Endothelial cell of umbilical vein (primary cell): ENCODE measurements around the gene ANXA4.

ENCODE experiments used
- EZH2 ChIP-seq: IDR thresholded peaks from 2 replicates; pipeline ENCODE4 v1.6.1; 2012; ENCODE audit warnings: borderline replicate concordance, low read depth, mild to moderate bottlenecking, moderate library complexity, low read length, inconsistent platforms; ENCODE audit not compliant: severe bottlenecking
- GATA2 ChIP-seq: IDR thresholded peaks from 2 replicates; pipeline ENCODE4 v1.7.0; 2011; ENCODE audit warnings: low read depth, mild to moderate bottlenecking, moderate library complexity, mixed read lengths, low read length; ENCODE audit not compliant: insufficient read length, insufficient read depth
- POLR2AphosphoS5 ChIP-seq: IDR thresholded peaks from 2 replicates; pipeline ENCODE4 v1.6.1; 2012; ENCODE audit warnings: low read depth, mild to moderate bottlenecking, control low read depth, low read length, moderate library complexity; ENCODE audit not compliant: insufficient read depth
- TF ChIP-seq, protein P1 (sequence below), 2 donors: IDR thresholded peaks; 1 replicate in 1 of 2; 2 replicates in 1 of 2; pipeline ENCODE4 v1.5.1; 2011; ENCODE audit warnings: low read length in 2 of 2, mild to moderate bottlenecking in 2 of 2, moderate library complexity in 2 of 2, control low read depth in 1 of 2, inconsistent platforms in 1 of 2, low read depth in 1 of 2; ENCODE audit not compliant: insufficient read depth in 1 of 2; ENCODE audit errors: extremely low read depth in 1 of 2

DNA sequence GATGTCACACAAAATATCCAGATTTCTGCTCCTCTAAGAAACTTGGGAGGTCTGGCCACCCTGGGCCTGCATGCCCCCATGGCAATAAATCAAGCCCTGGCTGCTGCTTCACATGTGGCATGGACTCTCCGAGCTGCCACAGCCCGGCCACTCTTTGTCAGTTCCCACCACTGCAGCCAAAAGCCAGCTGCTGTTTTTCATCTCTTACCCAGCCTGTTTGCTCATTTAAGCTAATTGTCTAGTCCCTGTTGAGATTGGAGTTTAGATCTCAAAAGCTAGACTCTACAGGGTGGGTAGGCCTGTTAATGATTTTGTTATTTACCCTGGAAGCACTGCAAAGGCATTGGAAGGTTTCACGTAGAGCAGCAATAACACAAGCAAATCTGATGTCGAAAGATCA, 20.9 kb upstream of the ANXA4 start:
- TF ChIP-seq, protein P1, sequence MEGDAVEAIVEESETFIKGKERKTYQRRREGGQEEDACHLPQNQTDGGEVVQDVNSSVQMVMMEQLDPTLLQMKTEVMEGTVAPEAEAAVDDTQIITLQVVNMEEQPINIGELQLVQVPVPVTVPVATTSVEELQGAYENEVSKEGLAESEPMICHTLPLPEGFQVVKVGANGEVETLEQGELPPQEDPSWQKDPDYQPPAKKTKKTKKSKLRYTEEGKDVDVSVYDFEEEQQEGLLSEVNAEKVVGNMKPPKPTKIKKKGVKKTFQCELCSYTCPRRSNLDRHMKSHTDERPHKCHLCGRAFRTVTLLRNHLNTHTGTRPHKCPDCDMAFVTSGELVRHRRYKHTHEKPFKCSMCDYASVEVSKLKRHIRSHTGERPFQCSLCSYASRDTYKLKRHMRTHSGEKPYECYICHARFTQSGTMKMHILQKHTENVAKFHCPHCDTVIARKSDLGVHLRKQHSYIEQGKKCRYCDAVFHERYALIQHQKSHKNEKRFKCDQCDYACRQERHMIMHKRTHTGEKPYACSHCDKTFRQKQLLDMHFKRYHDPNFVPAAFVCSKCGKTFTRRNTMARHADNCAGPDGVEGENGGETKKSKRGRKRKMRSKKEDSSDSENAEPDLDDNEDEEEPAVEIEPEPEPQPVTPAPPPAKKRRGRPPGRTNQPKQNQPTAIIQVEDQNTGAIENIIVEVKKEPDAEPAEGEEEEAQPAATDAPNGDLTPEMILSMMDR (IDR thresholded peaks at IDR 0.05; ENCODE audit: extremely low read depth in 1 of 2, insufficient read depth in 1 of 2, low read depth in 1 of 2, low read length in 2 of 2), result no peak
- no peak for TF ChIP-seq POLR2AphosphoS5
- no peak for TF ChIP-seq EZH2
- TF ChIP-seq GATA2, result no peak
